ENCODE results near the gene PRKCZ. TPM values are rescaled to one million over a fixed set of nuclear protein-coding genes. Genes with fewer than 3 reads are reported as not detected.

Gene PRKCZ
- polyA plus RNA-seq, 3 donors from 2014 or later: 7.5 to 14.0 (median 9.4) TPM

DNA sequence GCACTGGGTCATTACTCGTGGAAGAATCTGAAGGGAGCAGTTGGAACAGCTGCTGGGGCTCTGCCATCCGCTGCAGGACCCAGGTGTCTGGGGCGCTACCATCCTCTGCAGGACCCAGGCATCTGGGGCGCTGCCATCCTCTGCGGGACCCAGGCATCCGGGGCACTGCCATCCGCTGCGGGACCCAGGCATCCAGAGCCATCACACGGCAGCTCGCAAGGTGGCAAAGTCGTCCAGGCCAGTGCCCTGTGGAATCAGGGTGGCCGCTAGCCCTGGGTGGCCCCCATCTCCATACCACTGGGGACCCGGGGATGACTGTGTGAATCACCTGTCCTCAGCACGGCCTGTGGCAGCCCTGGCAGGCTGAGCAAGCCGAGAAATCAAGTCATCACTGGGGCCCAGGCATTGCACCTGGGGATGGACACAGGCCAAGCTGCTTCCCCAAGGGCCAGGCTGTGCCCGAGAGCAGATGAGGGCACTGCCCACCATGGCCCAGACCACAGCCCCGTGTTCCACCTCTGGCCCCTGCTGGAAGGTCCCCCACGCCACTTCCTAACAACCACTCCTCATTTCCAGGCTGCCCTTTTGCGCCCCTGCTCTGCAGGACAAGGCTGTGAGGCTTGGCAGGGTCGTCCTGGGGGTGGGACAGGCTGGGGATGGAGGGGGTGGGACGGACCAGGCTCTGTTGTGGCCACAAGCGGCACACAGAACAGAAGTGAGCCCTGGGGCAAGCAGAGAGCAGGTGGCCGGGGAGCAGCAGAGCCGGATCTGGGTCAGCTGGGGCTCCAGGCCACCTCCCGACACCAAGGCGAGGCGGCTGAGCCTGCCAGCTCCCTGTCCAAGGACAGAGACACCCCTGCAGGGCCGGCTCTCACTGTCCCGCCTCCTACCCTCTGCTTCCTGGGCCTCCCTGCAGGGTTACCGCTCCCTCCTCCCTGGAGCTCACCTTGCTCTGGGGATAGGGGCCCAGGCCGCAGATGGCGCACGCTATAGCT is 18.4 kb upstream of the PRKCZ start:
- H3K27ac Mint-ChIP-seq: no peak overlapping the region
- DNase-seq: no peak
- H3K36me3 Mint-ChIP-seq: no peaks in the 10 kb centered on the region
- no peaks in the 10 kb centered on the region for H3K9me3 Mint-ChIP-seq
- H3K4me3 Mint-ChIP-seq: no peak overlapping the region
- no peaks in the 10 kb centered on the region for H3K4me1 Mint-ChIP-seq
- peaks cover 0 to 1% (median 0%) of the 10 kb centered on the region in 3 donors for H3K27me3 Mint-ChIP-seq (ENCODE audit: low read depth in 3 of 3)

GRCh38 chr1:2032737-2033136 is 17.5 kb upstream of the PRKCZ start:
- H3K27ac Mint-ChIP-seq: no peak overlapping the region
- no peaks in the 10 kb centered on the region for H3K36me3 Mint-ChIP-seq
- no peaks in the 10 kb centered on the region for H3K4me1 Mint-ChIP-seq
- no peak for DNase-seq
- H3K9me3 Mint-ChIP-seq: no peaks in the 10 kb centered on the region
- no peaks in the 10 kb centered on the region for H3K27me3 Mint-ChIP-seq (ENCODE audit: low read depth in 3 of 3)
- H3K4me3 Mint-ChIP-seq: no peak overlapping the region

- H3K9me3 Mint-ChIP-seq: no peaks in the 10 kb centered on the region
- H3K4me3 Mint-ChIP-seq: no peak overlapping the region
- H3K27me3 Mint-ChIP-seq (ENCODE audit: low read depth in 3 of 3): no peaks in the 10 kb centered on the region
- no peaks in the 10 kb centered on the region for H3K4me1 Mint-ChIP-seq
- no peak overlapping the region for H3K27ac Mint-ChIP-seq
- H3K36me3 Mint-ChIP-seq: no peaks in the 10 kb centered on the region
- no peak for DNase-seq
Observed at GRCh38 chr1:2033165-2033564, 17.0 kb upstream of the PRKCZ start.

DNA sequence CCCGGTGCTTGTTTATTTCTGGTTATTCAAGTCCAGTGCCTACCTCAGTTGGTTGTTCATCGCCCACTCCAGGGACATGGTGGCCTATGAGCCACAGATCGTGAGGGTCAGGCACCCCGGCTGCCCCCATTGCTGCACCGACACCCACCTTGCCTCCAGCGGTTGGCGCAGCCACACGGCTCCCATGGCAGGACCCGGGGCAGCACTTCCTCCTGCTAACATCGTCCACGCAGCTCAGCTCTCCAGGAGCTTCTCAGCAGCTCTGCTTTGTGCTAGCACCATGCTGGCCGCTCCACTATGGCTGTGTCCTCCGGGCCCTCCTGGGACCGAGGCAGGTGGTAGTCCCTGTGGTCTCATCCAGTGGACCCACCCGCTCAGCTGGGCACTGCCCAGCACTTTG is 13.9 kb upstream of the PRKCZ start:
- H3K27ac Mint-ChIP-seq: no peak overlapping the region
- no peaks in the 10 kb centered on the region for H3K9me3 Mint-ChIP-seq
- H3K27me3 Mint-ChIP-seq (ENCODE audit: low read depth in 3 of 3): no peaks in the 10 kb centered on the region
- H3K4me1 Mint-ChIP-seq: no peaks in the 10 kb centered on the region
- no peak overlapping the region for H3K4me3 Mint-ChIP-seq
- H3K36me3 Mint-ChIP-seq: no peaks in the 10 kb centered on the region
- DNase-seq: no peak

DNA sequence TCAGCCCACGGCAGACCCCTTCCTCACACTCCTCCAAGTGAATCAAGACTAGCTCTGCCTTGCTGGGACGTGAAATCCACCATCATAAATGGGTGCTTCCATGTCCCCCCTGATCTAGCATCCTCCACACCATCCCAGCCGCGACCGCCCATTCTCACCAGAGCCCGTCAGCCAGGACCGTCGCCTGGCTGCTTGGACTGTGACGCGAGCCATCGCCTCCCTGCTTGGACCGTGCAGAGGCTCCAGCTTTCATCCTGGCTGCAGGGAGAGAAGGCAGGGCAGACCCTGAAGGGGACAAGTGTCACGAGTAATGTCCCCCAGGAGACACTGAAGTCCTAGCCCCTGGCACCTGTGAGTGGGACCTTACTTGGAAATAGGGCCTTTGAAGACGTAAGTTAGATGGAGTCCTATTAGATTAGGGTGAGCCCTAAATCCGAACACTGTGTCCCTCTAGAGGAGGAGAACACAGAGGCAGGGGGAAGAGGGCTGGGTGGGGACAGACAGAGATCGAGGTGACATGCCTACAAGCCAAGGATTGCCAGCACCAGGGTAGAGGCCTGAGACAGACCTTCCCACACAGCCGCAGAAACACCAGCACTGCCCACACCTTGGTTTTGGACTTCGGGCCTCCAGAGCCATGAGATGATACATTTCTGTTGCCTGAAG is 12.8 kb upstream of the PRKCZ start:
- Mint-ChIP-seq H3K4me1 (no peaks in the 10 kb centered on the region), H3K9me3 (no peaks in the 10 kb centered on the region), H3K36me3 (no peaks in the 10 kb centered on the region), H3K27ac (no peak overlapping the region), H3K4me3 (no peak overlapping the region), H3K27me3 (ENCODE audit: low read depth in 3 of 3) (no peaks in the 10 kb centered on the region)
- no peak for DNase-seq

DNA sequence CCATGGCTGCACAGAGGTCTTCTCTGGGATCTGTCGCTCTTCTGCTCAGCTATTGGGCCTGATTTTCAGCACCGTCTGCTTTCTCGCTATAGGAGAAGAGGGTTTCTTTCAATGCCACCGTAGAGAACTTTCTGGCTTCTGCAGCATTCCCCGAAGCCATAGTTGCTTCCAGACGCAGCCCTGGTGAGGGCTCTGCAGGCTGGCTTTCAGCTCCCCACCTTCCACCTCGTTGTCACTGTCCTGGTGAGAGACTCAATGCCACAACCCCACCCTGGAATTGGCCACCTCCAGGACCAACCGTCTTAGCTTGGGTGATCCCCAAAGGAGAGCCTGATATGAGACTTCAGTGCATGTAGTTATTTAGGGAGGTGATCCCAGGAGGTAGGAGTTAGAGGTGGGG is 12.0 kb upstream of the PRKCZ start:
- no peak overlapping the region for H3K4me3 Mint-ChIP-seq
- no peaks in the 10 kb centered on the region for H3K27me3 Mint-ChIP-seq (ENCODE audit: low read depth in 3 of 3)

DNA sequence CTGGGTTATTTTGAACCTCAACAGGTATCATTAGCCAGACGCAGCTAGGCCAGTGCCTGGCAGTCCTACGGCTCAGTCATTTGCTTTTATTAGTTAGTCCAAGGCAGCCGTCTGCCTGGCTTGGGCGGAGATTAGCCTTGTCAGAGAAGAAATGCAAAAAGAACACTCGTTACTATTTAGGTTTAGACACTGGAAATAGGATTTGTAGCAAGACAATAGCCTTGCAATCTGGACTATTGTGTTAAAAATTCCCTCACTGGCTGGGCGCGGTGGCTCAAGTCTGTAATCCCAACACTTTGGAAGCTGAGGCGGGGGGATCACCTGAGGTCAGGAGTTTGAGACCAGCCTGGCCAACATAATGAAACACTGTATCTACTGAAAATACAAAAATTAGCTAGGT is 11.0 kb upstream of the PRKCZ start:
- no peak for DNase-seq
- Mint-ChIP-seq H3K9me3 (no peaks in the 10 kb centered on the region), H3K4me3 (no peak overlapping the region), H3K27ac (no peak overlapping the region), H3K4me1 (peaks cover 3 to 6% of the 10 kb centered on the region in 2 donors), H3K27me3 (ENCODE audit: low read depth in 3 of 3) (peaks cover 0 to 6% (median 2%) of the 10 kb centered on the region in 3 donors), H3K36me3 (no peaks in the 10 kb centered on the region)

More for the DNA sequence above, 12.0 kb upstream of the PRKCZ start:
- Mint-ChIP-seq H3K36me3 (no peaks in the 10 kb centered on the region), H3K9me3 (no peaks in the 10 kb centered on the region), H3K27ac (no peak overlapping the region), H3K4me1 (no peaks in the 10 kb centered on the region)
- no peak for DNase-seq

DNA sequence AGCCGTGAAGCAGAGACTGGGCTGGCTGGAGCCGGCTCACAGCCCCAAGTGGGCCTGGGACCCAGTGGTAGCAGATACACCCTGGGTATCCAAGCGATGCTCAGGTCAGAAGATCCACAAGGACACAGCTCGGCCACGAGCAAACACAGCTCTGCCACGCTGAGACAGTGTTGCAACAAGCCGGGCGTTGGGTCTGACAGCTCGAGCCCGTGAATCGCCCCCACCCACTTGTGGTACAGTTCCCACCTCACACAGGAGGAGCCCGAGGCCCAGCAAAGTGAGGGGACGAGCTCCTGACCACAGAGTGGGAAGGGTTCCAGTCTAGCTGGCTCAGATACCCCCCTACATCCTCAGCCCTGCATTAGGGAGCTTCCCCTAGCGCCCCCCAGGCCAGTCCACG is 8.9 kb upstream of the PRKCZ start:
- Mint-ChIP-seq H3K27ac (no peak overlapping the region), H3K9me3 (no peaks in the 10 kb centered on the region), H3K4me1 (peaks cover 9 to 15% of the 10 kb centered on the region in 2 donors), H3K27me3 (ENCODE audit: low read depth in 3 of 3) (peaks cover 1 to 6% (median 2%) of the 10 kb centered on the region in 3 donors), H3K36me3 (no peaks in the 10 kb centered on the region), H3K4me3 (no peak overlapping the region)
- no peak for DNase-seq

GRCh38 chr1:2041887-2042286 is 8.3 kb upstream of the PRKCZ start:
- Mint-ChIP-seq H3K36me3 (no peaks in the 10 kb centered on the region), H3K27me3 (ENCODE audit: low read depth in 3 of 3) (peaks cover 1 to 6% (median 2%) of the 10 kb centered on the region in 3 donors), H3K4me3 (no peak overlapping the region)

DNA sequence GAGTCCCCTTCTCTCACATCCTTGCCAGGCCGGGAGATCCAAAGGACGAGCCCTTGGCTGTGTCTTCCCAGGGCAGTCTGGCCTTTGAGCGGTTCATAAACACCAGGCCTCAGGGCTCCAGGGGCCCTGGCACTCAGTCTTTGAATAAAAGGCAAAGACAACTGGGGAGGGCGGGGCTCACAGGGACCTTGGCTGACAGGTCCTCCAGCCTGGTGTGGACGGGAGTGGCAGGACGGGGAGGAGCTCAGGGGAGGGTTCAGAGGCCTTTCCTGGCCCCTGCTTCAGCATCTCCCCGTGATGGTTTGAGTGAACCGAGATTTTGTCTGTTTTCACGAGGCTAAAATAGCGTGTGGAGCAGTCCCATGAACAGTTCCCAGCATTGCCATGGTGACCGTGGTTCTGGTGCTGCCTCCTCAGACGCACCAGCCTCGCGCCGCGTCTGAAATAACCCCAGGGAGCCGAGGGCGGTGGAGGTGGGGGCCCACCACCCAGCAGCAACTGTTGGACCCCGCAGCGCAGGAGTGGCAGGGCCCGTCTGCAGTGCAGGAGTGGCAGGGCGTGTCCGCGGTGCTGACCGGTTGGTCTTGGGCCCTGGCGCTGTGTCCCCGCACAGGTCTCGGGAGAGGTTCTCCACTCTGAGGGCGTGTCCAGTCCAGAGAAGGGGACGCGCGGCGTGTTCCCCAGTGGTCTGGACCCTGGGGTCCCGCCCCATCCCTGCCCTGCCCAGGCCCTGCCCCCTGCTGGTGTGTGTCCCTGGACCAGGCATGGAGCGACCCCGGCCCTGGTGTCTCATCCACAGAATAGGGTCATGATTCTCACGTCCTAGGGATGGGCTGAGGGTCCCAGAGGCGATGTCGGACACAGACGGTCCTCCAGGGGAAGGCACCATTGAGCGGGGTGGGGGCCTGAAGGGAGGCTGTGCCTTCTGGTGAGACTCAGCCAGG is 7.1 kb upstream of the PRKCZ start:
- no peaks in the 10 kb centered on the region for H3K9me3 Mint-ChIP-seq
- no peak for DNase-seq
- H3K27me3 Mint-ChIP-seq (ENCODE audit: low read depth in 3 of 3): peaks cover 1 to 6% (median 2%) of the 10 kb centered on the region in 3 donors
- no peak overlapping the region for H3K4me3 Mint-ChIP-seq
- H3K36me3 Mint-ChIP-seq: no peaks in the 10 kb centered on the region
- H3K4me1 Mint-ChIP-seq: peaks cover 9 to 16% of the 10 kb centered on the region in 2 donors
- no peak overlapping the region for H3K27ac Mint-ChIP-seq

More at GRCh38 chr1:2041887-2042286, 8.3 kb upstream of the PRKCZ start:
- Mint-ChIP-seq H3K4me1 (peaks cover 9 to 15% of the 10 kb centered on the region in 2 donors), H3K27ac (no peak overlapping the region), H3K9me3 (no peaks in the 10 kb centered on the region)
- DNase-seq: no peak

GRCh38 chr1:2043886-2044285 is 6.3 kb upstream of the PRKCZ start:
- Mint-ChIP-seq H3K36me3 (no peaks in the 10 kb centered on the region), H3K27me3 (ENCODE audit: low read depth in 3 of 3) (peaks cover 1 to 6% (median 5%) of the 10 kb centered on the region in 3 donors), H3K4me1 (peaks cover 12 to 22% of the 10 kb centered on the region in 2 donors), H3K9me3 (no peaks in the 10 kb centered on the region), H3K27ac (peak overlapping the region in 1 of 6 donors; percentile 5), H3K4me3 (peak overlapping the region; percentile 2 to 67 (median 40))
- DNase-seq: no peak

DNA sequence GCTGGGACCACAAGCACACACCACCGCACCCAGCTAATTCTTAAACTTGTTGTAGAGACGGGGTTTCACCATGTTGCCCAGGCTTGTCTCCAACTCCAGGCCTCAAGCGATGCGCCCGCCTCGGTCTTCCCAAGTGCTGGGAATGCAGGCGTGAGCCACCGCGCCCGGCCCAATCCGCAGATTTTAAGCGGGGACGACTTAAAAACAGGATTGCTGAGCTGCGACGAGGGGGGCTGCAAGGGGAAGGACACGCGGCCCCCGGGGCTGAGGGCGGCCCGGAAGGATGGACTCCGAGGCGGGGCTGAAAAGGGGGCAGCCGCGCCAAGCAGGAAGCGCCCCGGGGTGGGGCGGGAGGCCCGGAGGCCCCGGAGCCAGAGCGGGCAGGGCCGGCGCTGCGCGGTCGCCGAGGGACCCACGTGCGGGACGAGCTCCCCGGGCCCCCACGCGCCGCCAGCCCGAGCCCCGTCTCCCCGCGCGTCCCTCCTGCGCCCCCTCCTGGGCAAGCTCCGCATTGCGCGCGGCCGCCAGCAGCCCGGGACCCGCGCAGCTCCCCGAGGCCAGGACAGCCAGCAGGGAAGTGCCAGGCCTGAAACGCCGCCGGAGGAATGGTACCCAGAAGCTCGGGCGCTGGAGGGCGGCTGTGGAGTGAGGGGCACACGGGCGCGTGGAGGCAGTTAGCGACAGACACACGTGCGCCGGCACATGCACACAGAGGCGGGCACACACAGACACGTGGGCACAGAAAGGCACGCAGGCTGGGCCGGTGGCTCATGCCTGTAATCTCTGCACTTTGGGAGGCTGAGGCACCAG is 5.5 kb upstream of the PRKCZ start:
- Mint-ChIP-seq H3K9me3 (no peaks in the 10 kb centered on the region), H3K4me1 (peaks cover 18 to 29% of the 10 kb centered on the region in 2 donors), H3K4me3 (peak overlapping the region; percentile 2 to 67 (median 39)), H3K27me3 (ENCODE audit: low read depth in 3 of 3) (peaks cover 6 to 11% (median 6%) of the 10 kb centered on the region in 3 donors), H3K27ac (no peak overlapping the region), H3K36me3 (no peaks in the 10 kb centered on the region)
- DNase-seq: peak; percentile 79 to 80 (median 80)

All from immature natural killer cell (primary cell).